AML-193 (cell line): ENCODE data around the gene LAMA4.

Source experiments
- DNase-seq, 2 experiments: peaks; one replicate each; lab custom pipeline; 2025; lab: John Stamatoyannopoulos, UW

LAMA4 gene

DNA sequence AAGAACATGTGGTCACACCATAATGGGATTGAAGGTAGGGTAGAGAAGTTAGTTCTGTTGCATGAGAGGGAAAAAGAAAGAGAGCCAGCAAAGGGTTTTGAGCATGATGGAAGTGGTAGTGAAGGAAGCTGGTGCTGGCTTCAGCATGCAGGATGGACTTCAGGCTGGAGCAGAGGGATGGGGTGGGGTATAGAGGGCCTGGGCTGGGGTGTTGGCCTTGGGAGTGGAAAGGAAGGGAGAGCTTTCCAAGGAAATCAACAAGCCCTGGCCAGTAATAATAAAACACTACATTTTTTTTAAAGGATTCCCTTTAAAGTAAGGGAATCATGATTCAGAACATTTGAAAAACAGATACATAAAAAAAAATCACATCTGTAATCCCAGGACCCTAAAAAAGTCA lies 61.2 kb downstream of the LAMA4 start:
- no peak for DNase-seq

DNA sequence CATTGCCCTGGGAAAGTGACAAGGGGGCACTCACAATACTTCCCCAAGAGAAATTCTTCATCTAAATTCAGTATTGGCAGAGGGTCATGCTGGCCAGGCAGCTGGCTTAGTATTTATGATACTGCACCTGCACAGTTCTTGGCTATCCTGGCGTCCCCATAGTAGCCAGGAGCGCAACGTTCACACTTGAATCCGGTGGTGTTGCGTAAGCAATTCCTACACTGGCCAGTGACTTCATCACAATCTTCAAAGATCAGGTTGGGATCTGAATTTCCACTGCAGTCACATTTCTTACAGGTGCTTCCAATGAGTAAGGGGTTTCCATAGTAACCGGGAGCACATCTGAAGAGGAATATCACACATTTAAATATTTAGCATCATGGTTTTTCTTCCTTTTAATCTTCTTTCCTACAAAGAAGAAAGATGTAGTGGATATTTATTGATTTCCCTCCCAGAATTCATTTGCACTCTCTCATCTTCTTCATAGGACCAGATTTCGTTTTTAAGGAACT lies 62.8 kb downstream of the LAMA4 start:
- no peak for DNase-seq

DNA sequence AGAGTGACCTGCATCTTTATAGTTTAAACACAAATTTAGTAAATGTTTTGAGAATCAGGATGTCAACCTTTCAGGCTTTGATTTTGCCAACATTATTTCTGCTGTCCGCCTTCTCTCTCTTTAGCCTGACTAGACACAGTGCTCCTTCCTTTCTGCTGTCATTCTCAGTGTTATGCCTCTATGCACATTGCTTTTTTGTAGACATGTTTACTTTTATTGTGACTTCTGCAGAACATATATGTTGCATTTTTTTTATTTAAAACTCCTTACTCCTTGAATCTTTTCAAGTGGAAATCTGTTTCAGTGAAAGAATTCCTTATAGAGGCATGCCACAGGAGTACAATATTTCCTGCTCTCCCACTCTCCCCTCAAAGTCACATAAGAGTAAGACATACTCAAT lies 64.2 kb downstream of the LAMA4 start:
- no peak for DNase-seq

DNA sequence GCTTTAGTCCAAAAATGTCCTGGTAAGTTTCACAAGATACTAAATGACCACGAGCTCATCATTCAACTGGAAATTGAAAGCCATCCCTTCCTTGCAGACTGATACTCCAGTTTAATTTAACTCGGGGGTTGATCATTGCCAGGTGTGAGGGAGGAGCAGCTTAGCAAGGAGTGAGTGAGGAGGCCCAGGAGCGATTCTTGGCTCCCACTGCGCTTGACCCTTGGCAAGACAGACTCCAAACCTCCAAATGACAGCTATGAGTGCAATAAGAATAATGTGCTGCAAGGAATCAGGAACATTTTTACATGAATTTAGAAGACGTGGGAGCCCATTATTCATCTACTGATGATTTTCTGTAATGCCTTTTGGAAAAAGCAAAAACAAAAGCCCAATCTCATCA lies 64.9 kb downstream of the LAMA4 start:
- DNase-seq: no peak

DNA sequence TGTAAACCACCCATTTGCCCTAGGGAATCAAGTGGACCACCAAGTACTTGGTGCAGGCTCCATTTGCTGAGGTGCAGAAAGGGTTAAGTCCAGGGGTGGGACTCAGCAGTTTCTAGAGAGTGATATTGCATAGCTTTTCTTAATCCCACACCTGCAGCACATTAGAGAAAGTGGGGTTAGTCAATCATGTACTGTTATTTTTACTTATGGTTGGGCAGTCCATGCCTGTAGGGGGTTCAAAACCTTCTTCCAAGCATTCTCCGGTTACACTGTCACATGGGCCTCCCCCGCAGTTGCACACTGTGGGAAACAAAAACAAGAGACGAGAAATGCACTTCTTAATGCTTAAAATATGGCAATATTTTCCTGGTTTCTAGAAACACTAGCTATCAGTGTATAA lies 65.5 kb downstream of the LAMA4 start:
- no peak for DNase-seq

DNA sequence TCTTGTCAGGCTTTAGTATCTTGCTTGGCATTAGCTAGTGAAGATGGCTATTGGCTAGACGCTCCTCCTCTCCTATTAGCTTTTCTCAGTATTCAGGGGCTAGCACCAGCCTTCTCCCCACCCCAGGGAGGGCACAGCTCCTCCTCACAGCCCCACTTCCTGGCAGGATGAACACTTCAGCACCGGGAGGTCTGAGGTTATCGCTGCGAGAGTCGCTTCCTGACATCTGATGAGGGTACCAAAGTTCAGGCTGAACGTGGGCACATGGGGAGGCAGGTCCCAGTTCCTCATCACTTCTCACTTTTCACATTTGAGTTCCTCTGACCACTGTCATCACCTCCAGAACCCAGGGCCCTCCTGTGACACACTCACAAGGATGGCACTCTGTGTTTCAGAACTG lies 66.6 kb downstream of the LAMA4 start:
- no peak for DNase-seq

DNA sequence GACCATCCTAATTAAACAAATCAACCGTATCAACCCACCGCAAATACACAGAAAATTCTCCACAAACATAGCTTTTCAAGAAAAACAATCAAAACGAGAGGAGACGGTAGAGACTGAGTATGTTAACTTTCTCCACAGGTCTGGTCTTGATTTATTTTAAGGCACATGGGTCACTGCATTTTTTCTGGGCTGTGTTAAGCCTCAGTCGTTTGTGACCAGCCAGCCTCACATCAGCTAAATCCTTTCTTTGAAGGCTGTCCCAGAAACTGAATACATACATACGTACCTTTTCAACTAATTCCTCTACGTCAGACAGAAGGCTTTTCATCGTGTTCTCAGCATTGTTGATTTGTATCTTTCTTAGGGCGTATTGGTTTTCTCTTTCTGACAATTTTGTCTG lies 69.4 kb downstream of the LAMA4 start:
- no peak for DNase-seq

DNA sequence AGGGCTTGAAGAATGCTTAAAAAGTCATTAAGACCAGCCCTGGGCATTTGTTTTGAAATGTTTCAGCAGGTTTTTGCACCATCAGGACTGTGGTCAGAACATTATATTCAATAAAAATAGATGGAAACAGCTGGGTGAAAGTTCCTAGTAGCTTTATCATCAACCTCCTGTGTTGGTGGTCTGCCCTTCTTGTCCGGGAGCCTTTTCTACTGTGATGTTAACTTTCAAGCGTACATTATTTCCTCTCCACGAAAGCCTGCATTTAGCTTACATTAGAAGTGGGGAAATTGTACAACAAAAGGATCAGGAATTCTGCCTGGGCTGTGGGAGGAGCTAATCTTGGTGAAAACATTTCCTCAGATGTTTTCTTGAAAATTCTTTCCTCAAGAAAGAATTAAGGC lies 71.1 kb downstream of the LAMA4 start:
- DNase-seq: no peak

DNA sequence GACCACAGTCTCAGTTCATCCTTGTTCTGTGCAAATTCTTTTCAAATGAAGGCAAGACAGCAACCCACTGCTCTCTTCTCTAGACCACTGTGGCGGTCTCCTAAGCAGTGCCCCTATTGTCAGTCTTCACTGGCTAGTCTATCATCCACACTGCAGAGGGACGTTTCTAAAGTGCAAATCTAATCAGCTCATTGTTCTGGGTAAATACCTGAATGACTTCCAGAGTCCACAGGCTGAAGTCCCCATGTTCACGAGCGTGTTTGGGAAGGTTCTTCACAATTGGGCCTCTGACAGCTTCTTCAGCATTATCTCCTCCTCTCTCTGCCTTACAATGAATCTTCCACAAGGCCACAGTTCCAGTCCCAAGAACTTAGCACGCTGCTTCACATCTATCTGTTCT lies 73.2 kb downstream of the LAMA4 start:
- DNase-seq: no peak

DNA sequence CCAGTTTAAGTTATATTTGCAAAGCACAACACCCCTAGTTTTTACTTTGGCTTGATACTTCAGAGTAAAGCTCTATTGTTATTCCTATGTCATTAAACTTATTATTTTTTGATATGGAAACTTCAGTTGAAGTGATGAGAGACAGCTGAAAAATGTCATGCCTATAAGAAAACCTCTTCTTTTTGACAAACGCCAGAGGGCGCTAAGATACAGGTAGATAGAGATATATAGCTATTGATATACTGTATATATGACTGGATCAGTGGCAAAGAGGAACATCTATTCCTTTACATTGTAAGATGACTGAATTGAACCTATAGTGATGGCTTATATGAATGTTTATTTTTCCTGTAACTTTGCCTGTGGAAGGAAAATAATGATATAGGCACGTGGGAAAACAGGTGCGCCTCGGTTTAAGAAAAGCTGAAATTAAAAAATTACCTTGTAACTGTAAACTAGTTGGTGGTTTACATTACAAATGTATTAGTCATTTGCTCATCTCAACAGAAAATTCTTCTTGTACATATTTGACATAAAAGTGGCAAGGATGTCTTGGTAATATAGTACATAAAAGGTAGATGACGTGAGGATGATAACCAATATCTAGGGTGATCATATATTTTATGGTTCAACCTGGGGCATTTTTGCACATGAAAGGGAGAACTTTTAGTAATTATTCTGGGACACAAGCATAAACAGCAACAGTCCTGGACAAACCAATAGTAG lies 74.1 kb downstream of the LAMA4 start:
- DNase-seq: peak; percentile 77 to 89

DNA sequence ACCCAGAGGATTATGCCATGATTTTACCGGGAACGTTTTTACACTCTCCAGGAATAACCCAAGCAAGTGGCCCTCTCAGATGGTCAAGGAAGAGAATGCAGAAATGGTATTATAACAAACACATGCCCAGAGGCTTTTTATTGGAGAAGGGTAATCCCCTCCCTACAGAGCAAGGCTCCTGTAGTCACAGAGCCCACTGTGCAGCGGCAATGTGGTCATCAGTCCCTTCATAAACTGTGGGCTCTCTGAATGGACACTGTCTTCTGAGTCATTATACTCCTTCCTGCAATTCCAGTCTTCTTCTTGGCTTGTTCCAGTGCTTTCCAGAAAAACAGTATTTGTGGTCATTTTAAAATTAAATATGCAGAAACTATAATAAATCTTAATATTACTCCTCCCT lies 74.7 kb downstream of the LAMA4 start:
- DNase-seq: no peak

DNA sequence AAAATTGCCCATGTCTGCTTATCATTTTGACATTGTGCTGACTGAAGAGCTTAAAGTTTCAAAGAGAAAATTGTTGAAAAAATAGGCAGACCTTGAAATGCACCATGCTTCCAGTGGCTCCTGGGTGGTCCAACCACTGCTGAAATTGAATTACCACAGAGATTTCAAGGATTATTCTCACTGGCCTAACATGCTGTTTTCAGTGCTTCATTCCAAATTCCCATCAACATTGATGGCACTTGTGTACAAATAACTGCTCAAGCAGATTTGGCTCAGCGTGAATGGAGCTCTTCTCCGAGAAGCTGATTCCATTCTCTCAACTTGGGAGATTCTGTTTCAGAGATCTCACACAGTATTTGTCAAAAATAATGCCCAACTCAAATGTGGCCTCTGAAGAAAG lies 75.5 kb downstream of the LAMA4 start:
- no peak for DNase-seq

DNA sequence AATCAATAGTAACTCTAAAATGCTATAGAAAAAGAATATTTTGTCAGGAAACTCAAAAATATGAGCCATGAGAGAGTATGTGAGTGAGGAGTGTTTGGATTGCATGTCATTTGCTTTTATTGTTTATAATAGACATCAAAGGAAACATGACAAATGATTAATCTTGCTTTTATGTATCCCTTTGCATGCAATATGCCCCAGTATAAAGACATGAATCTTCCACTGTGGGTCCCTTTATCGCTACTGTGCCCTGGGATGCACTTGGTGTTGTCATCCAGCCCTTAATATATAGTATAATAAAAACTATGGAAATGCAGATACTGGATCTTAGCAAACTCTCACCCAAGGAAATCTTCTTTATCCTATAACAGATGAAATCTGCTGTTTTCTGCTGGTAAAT lies 77.3 kb downstream of the LAMA4 start:
- no peak for DNase-seq

DNA sequence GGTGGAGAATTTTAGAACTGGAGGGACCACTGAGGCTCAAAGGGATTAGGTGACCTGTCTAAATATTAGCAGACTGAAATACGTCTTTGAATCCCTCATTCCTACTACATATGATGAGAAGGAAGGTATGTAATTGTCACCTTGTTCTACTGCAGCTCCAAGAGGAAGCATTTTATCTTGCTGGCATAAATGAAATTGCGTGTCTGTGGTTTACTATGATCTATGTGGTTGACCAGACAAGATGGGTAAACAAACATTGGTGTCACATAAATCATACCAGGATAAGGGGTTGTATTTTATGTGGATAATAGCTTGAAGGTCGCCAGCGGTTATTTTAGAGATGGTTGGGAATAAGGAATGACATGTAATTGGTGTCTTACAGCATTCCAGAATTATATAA lies 78.2 kb downstream of the LAMA4 start:
- DNase-seq: no peak

DNA sequence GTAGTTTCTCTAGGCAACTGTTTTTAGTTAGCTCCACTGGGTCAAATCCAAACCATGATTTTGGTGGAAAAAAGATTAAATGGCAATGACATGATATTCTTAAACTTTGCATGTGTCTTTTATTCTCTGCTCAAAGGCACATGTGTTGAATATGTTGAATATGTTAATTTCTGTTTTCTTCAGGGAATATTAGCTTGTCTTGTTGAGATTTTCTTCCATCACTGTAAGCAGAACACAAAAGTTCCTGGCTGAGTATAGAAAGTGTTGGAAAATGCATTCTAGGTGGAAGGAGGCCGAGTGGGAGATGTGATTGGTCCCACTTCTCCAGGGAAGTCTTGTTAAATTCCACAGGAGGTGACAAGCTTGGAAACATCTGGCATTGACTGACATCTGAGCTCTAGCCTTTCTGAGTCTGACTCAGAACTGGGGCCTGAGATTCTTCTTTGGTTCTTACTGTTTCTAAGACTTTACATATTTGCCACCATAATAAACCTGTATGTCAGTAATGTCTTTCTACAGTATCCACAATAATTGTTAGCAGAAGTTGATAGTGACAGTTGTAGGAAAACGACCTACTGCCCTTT lies 81.1 kb downstream of the LAMA4 start:
- DNase-seq: no peak

DNA sequence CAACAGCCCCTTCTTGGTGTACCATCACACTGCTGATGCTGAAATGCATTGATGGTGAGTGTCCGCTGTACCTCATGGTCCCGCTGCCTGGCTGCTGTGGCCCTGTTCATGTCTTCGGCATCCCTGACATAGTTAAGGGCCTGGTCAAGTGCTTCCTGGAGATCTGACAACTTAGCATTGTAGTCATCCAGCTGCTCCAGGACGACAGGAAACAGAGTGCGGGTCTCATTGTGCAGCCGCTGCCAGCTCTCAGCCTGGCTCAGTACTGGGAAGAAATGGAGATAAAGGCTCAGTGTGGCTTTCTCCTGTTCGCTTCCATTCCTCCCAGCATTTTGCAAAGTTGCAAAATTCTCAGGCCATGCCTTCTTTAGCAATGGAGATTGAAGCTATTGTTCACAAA lies 81.8 kb downstream of the LAMA4 start:
- DNase-seq: no peak

DNA sequence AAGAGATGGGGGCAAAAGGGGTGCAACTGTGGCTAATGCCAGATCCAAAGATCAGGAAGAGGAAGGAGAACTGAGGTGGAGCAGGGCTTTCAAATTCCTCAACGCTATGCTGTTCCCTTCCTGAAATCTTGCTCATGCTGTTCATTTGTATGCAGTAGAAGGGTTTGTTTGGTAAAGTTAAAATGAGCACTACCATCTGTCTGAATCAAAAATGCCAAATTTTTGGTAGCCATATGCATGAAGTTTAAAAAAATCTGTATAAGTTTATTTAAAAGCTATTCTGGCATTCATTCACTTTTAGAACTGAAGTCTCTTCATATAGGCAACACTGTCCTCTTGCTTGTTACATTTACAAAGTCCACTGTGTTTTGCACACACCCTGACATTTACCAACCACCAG lies 84.8 kb downstream of the LAMA4 start:
- DNase-seq: no peak

DNA sequence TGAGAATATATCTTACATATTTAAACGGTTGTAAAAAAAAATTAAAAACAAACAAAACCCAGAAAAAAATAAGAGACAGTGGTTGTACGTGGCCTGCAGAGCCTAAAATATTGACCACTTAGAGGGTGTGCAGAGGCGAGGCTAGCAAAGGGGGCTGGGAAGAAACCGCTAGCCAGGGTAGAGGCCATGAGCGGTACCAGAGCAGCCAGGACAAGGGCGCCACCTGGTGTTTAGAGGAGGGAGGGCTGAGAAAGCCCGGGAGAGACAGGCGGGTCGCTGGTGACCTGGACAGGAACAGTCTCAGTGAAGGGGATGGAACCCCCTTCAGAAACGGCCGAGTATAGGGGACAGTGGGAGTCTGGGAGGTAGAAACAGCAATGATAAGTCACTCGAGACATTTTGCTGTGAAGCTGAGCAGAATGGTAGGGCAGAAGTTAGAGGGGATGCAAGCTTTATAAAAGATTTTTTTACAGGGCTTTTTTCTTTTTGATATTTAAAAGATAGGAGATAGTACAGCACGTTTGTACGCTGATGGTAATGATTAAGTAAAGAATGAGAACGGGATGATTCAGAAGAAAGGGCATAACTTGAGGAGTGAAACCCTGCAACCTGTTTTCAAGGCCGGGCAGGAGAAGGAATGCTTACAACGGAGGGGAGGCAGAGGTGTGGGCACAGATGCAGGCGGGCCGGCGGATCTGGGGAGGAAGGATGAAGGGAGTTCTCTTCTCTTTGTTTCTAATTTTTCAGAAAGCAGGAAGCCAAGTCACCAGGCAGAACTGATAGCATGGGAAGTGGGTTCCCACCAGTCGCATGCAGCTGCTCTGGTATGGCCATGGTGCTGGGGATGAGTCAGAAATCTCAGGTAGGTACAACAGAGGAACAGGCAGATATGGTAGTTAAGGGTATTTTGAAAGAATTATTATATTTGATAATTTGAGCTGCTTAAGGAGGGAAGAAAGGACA lies 90.8 kb downstream of the LAMA4 start:
- DNase-seq: peak; percentile 72 to 78

DNA sequence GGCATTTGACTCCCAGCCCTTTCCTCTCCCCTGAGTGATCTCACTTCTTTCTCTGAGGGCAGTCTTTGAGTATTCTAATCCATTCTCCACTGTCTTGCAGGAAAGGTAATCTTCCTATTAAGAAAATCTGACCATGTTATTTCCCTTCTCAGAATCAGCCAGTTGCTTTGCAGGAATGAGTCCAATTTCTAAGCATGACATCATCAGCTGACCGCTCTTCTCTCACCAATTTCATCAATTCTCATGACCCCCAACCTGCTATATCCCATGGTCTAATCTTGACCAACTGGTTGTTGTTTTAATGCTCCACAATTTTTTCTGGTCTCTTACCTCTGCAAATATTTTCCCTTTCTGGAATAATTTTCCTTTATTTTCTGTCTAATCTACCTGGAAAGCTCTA lies 93.6 kb downstream of the LAMA4 start:
- no peak for DNase-seq

DNA sequence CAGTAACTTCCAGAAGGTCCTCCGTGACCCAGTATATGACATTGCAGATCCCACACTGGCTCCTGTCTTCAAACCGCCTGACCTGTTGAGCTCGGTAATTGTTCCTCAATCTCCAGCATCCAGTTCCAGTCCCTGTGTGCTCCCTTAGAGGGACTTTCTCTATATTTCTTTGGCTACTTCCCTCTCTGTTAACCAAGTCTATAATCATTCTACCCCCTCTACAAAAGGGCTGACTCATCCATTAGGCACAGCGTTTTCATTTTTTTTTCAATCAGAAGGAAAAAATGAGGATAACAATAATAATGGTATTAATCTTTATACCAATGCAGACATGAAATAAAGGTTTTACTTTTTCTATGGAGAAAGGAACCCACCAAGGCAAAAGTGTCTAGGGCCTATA lies 97.7 kb downstream of the LAMA4 start:
- DNase-seq: no peak

DNA sequence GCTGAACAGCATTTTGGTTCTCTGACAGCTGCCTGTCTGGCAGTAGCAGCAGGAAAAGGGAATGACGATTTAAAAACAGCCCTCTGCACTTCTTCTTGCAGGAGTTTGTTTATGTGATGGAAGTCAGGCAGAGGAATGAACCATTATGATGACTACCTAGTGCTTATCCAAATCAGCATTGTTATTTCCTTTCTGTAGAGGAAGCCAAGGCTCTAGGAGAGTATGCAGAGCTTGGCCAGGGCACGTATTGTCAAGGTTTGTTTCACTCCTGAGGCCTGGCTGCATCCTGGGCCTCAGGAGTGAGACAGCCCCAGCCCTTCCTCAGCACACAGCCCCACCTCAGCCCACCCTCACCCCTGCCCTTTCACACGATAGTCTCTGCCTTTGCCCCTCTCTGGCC lies 98.5 kb downstream of the LAMA4 start:
- DNase-seq: no peak

DNA sequence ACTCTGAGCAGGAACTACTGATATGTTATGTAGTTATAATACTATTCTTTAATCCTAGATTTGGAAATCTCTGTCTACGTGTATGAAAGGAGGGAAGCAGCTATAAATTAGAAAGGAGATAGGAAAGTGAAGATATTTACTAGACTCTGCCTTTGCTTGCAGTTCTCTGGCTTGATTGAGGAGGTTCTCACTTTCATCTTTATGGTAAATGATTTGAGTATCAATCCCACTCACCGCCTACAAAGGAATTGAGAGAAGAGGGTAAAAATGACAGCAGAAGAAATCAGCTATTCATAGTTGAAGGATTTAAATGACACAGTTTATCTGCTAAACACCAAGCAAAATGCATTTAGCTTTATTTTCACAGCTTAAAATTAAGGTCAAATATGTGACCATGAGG lies 99.7 kb downstream of the LAMA4 start:
- no peak for DNase-seq
